ENCODE data around the gene TOGARAM2.

The TOGARAM2 gene

DNA sequence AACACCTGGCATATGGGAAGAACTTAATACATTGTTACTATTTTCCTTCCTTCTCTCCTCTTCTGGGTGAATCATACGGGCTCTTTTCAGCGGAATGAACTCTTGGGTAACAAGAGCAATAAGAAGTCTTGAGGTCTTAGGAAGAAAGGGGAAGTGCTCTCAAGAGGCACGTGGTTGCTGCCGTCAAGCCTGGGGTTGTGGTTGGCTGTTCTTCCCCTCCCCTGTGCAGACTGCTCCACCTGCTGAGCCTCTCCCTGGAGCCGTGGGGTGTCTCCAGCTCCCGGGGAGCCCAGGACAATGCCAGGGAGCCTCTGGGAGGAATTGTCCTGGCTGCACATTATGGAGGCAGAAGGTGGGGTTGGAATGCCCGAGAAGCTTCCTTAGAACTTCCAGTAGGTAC, 19.4 kb downstream of the TOGARAM2 start:
- DNase-seq, result no peak

DNA sequence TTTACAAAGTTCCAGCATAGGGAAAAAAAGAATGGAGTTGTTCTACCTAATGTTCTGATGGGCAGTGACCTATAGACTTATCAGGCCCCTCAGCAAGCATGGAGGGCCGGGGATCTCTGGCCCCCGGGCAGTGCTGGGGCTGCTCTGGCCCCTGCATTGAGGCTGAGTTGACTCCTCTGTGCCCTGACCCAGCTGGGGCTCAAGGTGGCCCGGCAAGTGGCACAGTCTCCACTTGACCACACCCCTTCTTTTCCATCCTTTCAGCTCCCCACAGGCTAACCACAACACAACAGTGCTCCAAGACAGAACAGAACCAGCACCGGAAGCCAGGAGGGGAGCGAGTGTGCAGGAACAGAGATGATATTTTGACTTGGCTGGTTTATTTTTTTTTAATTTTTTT, 19.9 kb downstream of the TOGARAM2 start:
- DNase-seq, result no peak

DNA sequence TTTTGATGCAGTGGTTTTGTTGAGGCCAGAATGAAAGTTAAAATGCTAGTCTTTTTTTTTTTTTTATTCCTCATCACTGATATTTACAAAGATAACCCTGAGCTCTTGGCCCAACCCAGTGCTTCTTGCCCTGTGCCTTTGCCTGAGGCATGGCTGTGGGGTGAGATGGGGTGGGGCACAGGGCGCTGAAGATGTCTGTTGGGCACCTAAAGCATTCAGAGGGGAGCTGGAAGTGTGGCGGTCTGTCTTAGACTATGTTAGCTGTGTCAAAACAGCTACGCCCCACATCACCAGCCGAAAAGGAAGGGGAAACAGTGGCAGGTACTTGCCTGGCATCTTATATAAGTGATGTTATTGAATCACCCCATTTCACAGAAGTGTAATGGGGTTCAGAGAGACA, 20.7 kb downstream of the TOGARAM2 start:
- DNase-seq, result no peak

DNA sequence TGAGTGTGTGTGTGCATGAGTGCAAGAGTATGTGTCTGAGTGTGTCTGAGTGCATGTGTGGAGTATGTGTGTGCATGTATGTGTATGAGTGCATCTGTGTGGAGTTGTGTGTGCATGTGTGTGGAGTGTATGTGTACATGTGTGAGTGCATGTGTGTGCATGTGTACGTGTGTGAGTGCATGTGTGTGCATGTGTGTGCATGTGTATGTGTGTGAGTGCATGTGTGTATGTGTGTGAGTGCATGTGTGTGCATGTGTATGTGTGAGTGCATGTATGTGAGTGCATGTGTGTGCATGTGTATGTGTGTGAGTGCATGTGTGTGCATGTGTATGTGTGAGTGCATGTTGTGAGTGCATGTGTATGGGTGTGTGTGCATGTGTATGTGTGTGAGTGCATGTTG, 23.7 kb downstream of the TOGARAM2 start:
- DNase-seq, result no peak

DNA sequence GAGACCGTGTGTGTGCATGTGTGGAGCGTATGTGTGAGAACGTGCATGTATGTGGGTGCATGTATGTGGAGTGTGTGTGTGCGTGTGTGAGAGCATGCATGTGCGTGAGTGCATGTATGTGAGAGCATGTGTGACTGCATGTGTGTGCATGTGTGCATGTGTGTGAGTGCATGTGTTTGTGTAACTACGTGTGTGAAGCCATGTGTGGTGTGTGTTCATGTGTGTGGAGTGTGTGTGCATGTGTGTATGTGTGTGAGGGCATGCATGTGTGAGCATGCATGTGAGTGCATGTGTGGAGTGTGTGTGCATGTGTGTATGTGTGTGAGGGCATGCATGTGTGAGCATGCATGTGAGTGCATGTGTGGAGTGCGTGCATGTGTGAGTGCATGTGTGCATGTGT, 24.2 kb downstream of the TOGARAM2 start:
- no peak for DNase-seq

DNA sequence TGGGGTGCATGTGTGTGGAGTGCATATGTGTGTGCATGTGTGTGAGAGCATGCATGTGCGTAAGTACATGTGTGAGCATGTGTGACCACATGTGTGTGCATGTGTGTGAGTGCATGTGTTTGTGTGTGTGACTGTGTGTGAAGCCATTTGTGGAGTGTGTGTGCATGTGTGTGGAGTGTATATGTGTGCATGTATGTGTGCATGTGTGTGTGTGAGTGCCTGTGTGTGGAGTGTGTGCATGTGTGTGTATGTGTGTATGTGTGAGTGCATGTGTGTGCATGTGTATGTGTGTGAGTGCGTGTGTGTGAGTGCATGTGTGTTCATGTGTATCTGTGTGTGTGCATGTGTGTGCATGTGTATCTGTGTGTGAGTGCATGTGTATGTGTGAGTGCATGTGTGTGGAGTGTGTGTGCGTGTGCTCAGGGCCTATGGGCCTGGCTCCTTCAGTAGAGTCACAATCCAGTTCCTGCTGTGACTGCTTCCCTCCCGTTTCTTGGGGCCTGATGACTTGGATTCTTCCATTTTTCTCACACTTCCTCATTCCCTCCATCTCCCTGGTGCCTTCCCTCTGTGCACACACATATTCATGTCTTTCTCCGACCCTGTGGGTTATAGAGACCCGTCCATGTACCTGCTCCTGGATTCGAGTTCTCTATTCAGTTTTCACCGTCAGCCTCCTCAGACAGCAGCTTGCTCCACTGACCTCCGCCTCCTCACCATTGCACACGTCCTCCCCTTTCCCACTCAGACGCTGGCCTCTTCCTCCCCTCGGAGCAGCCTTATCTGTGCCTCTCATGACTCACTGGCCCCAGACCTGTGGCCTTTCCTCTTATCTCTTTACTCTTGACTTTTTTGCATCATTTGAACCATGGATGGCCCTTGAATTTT, 25.2 kb downstream of the TOGARAM2 start:
- DNase-seq, result no peak

DNA sequence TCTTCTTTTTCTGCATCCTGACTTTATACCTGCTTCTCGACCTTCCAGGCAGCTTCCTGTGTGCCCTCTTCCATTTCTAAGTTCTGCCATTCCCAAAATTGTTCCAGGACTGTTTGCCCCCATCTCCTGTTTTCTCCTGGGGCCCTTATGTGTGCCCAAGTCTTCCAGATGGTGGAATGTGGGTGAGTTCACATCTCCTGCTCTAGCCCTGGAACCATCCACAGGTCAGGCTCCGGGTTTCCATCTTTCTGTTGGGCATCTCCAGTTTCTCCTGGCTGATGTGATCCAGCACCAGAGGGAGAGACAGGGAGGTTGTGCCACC, 25.8 kb downstream of the TOGARAM2 start:
- no peak for DNase-seq

DNA sequence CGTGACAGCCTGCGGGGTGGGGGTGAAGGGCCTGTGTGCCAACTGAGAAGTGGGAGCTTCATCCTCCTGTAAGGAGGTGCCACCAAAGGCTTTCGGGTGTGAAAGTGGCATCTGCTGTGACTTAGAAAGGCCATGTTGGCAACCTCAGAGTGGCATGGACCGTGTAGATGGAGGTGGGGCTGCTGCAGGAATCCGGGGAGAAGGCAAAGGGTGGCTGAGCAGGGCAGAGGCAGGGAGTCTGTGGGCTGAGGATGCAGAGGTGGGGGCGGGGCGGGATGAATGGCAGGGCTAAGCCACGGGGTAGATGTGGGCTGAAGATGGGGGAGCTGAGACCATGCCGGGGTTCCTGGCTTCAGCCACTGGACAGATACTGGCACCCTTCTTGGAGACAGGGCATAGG, 28.2 kb downstream of the TOGARAM2 start:
- no peak for DNase-seq

DNA sequence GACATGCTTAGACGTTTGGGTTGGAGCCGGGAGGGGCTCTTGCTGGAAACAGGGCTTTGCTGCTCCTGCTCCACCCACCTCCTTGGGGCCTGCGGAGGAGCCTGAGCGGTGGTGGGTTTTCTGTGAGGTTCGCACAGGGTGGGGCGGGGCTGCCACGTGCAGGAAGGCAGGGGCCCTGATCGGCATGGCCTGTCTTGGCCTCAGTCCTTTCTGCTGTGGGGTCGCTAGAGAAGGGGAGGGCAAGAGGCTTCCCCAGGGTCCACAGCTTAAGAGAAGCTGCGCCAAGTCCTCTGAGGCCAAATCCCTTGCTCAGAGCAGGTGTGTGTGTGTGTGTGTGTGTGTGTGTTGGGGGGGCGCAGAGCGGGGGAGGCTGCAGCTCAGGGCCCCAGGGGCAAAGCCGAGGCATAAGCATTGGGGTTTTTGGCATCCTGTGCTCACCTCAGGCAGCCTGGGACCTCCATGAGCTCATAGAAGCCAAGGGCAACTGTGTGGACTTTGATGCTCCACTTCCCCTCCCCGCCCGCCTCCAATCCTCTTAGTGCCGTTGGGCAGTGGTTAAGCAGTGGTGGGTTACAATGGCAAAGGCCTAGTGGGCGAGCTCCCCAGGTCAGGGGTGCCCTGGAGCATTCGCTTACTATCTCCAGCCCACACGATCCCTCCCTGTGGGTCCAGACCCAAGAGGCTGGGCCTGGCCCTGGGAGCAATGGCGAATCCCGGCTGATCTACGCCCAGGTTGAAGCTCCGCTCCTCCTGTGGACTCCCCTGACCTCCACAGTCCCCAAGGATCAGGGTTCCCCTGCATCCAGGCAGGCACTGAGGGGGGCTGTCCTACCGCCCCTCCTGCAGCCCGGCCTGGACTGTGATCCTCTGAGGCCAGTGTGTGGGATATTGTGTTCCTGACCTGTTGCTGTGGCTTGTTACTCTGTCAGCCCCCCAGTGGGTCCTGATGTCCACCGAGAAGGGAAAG, 28.9 kb downstream of the TOGARAM2 start:
- no peak for DNase-seq

DNA sequence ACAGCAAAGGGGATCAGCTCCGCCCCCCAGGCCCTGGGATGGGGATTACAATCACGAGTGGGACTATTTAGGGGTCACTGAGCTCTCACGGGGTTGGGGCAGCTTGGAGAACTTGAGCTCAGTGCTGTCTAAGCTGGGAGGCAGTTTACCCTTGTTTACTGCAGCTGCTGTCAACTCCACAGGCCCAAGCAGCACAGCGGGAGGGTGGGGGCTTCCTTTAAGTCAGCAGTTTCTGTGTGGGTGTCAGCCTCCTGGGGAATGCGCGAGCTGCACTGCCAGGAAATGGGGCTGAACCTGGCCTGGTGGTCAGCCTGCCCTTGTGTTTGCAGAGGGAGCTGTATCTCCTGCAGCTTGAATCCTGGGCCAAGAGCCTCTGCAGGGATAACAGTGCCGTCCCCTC, 29.8 kb downstream of the TOGARAM2 start:
- no peak for DNase-seq

DNA sequence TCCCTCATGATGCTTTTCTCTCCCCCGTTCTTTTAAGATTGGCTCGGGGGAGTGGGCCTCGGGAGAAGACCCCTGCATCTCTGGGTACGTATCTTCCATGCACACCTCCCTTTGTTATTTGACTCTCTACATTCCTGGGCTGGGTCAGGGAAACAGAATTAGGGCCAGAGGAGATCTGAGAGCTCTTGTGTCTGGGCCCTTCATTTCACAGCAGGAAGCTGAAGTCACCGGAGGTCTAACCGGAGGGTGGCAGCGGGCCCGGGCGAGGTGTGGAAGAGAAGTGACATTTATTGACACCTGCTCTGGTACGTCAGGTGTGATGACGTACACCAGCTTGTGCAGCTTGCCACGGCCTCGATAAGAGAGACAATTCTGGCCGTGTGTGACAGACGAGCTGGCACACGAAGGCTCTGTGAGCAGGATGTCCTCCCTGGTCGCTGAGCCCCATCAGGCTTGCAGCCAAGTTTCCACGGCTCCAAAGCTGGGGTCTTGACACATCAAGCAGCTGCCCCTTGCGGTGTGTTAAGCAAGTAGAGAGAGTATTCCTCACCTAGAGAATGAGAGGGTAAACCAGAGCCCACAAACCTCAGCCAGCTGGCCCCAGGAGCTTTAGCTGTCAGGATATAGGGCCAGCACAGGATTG, 30.4 kb downstream of the TOGARAM2 start:
- DNase-seq, result no peak

DNA sequence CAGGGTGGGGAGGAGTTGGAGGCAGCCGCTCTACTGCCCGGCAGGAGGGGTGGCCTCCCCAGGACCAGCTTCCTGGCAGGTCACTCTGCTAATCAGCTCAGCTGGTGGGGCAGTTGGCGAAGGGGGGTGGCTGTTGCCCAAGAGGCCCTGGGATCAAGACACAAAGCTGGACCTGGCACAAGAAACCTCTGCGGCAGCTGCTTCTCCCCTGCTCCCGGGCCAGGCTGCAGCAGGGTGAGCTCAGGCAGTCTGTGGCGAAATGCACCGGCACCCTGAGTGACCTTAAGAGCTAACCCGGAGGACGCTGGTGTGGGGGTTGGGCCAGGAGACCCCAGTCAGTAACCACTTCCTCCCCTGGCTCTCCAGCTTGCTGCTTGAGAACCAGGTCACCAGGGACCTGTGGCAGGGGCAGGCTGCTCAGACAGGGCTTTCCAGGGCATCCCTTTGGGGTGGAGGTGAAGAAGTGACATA, 31.1 kb downstream of the TOGARAM2 start:
- no peak for DNase-seq

DNA sequence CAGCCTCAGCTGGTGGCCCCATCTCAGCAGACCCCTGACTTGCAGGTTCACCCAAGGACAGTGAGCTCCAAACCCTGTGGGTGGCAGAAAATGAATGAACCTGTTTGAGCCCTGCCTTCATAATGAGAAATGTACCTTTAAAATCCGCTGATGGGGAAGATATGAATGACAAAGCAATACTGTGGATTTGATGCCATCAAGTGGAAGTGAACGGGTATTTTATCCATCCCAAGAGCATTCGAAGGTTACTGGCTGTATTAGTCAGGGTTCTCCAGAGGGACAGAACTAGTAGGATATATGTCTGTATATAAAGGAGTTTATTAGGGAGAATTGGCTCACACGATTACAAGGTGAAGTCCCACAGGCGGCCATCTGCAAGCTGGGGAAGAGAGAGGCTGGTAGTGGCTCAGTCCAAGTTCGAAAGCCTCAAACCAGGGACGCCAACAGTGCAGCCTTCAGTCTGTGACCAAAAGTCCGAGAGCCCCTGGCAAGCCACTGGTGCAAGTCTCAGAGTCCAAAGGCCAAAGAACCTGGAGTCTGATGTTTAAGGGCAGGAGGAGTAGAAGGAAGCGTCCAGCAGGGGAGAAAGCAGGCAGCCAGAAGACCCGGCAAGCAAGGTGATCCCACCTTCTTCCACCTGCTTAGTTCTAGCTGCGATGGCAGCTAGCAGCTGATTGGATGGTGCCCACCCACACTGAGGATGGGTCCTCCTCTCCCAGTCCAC, 32.1 kb downstream of the TOGARAM2 start:
- no peak for DNase-seq

DNA sequence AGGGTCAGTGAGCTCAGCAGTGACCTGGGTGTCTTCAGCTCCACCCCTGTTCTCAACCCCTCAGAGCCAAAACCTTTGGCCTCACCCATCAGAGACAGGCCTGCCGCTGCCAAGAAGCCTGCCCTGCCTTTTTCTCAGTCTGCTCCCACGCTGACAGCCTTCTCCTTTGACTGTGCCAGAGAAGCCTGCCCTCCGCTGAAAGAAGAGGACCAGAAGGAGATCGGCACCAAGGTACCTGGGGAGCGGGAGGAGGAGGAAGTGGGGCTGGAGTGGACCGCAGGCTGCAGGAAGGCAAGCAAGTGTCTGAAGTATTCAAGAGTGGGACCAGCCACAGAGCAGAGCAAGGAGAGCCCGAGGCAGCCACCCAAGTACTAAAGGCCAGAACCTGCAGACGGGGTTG, 33.2 kb downstream of the TOGARAM2 start:
- no peak for DNase-seq

DNA sequence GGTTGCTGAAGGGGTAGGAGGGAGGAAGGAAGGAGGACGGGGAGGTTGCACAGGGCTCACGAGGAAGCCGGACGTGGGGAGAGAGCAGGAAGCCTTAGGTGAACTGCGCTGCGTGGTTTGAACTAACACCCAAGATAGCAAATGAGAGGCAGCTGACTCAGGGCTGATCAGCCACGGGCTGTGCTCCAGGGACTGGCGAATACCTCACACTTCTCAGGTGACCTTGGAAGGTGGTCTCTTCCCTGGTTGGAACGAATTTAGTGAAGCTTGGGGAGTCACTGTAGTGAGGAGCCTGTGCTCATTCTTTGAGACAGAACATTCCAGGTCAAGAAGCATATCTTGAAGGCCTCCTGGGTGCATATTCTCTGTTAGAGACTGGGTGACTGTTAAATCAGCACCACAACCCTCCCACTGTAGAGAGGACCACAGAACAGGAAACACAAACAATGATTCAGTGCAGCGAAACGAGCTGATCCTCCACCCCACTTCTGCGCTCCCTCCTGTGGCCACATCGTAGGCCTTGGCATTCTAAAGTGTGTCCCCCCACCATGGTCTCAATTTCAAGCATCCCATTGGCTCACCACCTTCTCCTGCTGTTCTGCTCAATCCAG, 33.8 kb downstream of the TOGARAM2 start:
- DNase-seq, result no peak

DNA sequence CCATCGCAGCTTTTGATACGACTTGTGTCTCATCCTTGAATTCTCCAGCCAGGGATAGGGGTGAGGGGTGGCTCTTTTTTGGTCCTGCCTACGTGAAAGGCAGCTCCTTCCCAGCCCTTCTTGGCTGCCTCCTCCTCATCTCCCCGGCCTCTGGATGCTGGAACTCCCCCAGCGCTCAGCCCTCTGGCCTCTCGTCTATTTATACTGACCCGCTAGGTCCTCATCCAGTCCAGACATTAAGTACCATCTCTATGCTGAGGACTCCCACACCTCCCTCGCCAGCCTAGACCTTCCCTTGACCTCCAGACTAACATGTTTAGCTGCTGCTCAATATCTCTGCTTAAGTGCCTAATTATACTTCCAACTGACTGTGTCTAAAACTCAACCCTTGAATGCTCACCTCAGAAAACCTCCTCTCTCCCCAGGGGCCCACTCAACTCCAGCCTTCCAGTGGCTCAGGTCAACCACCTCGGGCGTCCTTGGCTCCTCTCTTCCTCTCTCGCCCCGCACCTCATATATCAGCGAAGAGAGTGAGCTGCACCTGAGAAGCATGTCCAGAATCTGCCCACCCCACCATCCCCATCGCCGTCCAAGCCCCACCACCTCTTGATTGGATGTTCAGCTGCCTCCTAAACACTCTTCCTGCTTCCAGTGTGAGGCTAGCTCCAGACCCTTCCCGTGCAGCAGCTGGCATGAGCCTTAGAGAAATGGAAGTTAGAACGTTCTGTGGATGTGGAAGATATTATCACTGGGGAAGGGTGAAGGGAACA, 34.8 kb downstream of the TOGARAM2 start:
- DNase-seq, result no peak

DNA sequence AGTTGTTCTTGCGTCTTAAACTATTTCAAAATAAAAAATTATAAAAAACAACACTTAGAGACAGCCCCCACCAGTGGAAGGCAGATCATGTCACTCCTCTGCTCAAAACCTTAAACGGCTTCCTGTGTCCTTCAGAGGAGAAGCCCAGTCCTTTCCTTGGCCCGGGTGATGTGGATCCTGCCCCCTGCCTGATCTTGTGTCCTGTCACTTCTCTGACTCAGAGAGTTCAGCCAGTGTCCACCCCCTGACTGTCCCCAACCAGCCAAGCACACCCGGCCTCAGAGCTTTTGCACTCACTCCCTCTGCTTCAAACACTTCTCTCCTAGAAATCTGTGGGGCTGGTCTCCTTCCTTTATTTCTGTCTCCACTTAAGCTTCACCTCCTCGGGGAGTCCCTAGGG, 35.4 kb downstream of the TOGARAM2 start:
- no peak for DNase-seq

DNA sequence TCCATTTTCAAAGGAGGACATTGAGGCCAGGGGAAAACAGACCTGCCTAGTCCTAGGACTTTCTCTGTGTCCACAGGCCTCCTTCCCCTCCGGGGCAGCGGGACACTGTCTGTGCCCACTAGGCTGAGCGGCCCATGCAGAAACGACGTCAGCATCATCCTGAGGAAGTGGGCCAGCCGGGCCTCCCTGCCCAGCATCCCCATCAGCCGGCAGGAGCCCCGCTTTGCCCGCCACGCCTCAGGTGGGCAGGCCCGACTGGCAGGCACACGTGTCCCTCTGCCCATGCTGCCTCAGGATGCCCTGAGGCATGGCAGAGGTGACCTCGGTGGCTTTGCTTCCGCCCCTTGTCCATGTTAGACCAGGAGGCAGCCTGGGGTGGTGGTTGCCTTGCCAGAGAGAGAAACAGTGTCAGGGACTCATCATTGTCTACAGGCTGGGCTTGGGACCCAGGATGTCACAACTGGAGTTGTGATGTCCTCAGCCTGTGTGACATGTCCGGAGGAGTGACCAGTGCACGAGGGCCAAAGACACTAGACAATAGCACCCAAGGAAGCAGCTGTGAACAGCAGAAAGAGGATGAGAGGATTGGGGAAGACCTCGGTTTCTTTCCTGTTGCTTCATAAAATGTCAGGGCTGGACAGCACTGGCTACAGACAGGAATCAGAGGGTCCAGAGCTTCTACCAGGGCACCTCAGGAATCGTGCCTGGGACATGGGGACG, 36.8 kb downstream of the TOGARAM2 start:
- DNase-seq, result no peak

DNA sequence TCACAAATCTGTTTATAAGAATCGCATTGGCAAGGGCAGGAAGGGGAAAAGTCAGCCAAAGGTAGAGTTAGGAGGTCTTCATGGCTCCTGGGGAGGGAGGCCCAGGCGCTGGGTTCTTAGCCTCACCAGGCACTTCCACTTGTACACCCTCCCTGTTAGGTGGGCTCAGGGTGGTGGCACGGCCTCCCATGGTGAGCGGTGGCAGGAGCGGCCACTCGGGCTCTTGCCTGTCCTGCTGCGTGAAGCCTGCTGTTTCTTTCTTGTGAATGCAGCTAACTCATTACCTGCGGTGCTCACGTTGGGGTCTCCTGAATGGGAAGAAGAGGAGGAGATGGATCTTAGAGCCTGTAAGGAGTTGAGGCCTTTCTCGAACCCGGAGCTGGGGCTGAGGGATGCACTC, 40.8 kb downstream of the TOGARAM2 start:
- DNase-seq, result no peak

DNA sequence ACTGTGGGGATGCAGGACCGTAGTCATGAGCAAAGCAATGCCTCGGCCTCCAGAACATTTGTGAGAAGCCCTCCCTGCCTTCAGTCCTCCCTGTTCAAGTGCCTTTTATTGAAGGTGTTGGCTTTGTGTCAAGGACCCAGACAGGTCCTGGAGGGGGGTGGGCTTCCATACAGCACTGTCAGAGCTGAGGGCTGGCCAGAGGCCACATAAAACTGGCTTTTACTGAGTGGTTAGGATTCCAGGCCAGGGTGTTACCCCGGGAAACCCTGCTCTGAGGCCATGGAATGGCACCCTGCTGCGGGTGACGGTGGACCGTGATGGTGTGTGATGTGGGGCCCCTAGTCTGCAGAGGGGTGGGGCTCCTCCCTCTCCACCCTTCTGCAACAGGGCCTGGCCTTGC, 41.6 kb downstream of the TOGARAM2 start:
- no peak for DNase-seq

DNA sequence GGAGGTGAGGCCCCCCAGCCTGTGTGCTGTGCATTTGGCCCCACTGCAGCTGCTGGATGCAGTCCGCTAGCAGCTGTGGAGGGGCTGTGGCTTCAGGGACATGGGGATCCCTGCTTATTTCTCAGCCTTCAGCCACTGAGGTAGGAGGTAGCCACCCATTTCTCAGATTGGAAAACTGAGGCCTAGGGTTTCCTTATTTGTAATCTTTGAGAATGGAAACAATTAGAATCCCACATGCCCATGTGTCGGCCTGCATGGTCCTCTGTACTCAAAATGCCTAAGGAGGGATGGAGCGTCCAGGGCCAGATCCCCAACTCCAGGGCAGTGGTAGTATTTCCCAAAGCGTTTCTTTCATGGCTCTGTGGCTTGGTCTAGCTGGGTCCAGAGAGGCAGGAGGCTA, 42.1 kb downstream of the TOGARAM2 start:
- DNase-seq, result no peak
